Measurements from ENCODE around the gene SEMA4A. TPM values are rescaled to one million over a fixed set of nuclear protein-coding genes. Genes with fewer than 3 reads are reported as not detected.

SEMA4A gene
- total and polyA plus RNA-seq, 9 of the 15 experiments (the other 6 are each of a cell fraction or from before 2014, with no cell fraction given) = 0.04 to 1.7 (median 0.45) TPM

- TF ChIP-seq MAFF (IDR thresholded peaks at IDR 0.05; ENCODE audit: low read length) (no peak), TBL1XR1 (IDR thresholded peaks at IDR 0.05; ENCODE audit: low read length in 2 of 2) (0 out of 4 replicates have a peak, but pooled peaks of 1 of the 2 experiments have one; percentile 24), SAFB2 (IDR thresholded peaks at IDR 0.05; ENCODE audit: borderline replicate concordance, low read depth, low read length, severe bottlenecking) (no peak), PHF8 (IDR thresholded peaks at IDR 0.05; ENCODE audit: borderline replicate concordance, low read length) (peak; percentile 50; the same call in 1 of the 2 replicates), CTBP1 (IDR thresholded peaks at IDR 0.05; ENCODE audit: borderline replicate concordance) (peak; percentile 3; the same call in 1 of the 2 replicates), ESRRA (IDR thresholded peaks at IDR 0.05; ENCODE audit: borderline replicate concordance, low read depth) (0 out of 2 replicates have a peak, but pooled peaks have one; percentile 32), SP2 (IDR thresholded peaks at IDR 0.05; ENCODE audit: extremely low read depth, low read depth, low read length, poor library complexity, severe bottlenecking) (peak; percentile 38), SMAD4 (CRISPR knock-in tag; conservative IDR thresholded peaks at IDR 0.05) (0 out of 2 replicates have a peak, but pooled peaks have one; percentile 19), THRB (CRISPR knock-in tag; conservative IDR thresholded peaks at IDR 0.05) (0 out of 2 replicates have a peak, but pooled peaks have one; percentile 38), ZNF41 (CRISPR knock-in tag; conservative IDR thresholded peaks at IDR 0.05) (0 out of 2 replicates have a peak, but pooled peaks have one; percentile 19), CREB1 (IDR thresholded peaks at IDR 0.05) (no peak), CREB1 (CRISPR knock-in tag; IDR thresholded peaks at IDR 0.05) (no peak), ZNF175 (CRISPR knock-in tag; IDR thresholded peaks at IDR 0.05; ENCODE audit: low read depth) (no peak), POLR2A (conservative IDR thresholded peaks at IDR 0.05) (peak; percentile 53), MAZ (CRISPR knock-in tag; conservative IDR thresholded peaks at IDR 0.05 in 1 of 2, IDR thresholded peaks at IDR 0.05 in 1 of 2) (peak; percentile 17 to 47; a peak in 2 of 4 replicates), HINFP (tag; conservative IDR thresholded peaks at IDR 0.05; ENCODE audit: low read depth) (peak; percentile 93), POLR2G (IDR thresholded peaks at IDR 0.05; ENCODE audit: low read depth, low read length) (peak; percentile 55; the same call in 1 of the 2 replicates), RFX1 (IDR thresholded peaks at IDR 0.05) (no peak), ZNF695 (CRISPR knock-in tag; IDR thresholded peaks at IDR 0.05) (0 out of 2 replicates have a peak, but pooled peaks have one; percentile 26), TEAD1 (CRISPR knock-in tag; IDR thresholded peaks at IDR 0.05) (0 out of 4 replicates have a peak, but pooled peaks of 1 of the 2 experiments have one; percentile 3), MYC (IDR thresholded peaks at IDR 0.05; ENCODE audit: low read depth, low read length) (0 out of 2 replicates have a peak, but pooled peaks have one; percentile 28), MYC (CRISPR knock-in tag; IDR thresholded peaks at IDR 0.05; ENCODE audit: borderline replicate concordance, low read depth) (no peak), SMC3 (conservative IDR thresholded peaks at IDR 0.05; ENCODE audit: insufficient read depth, low read depth, low read length) (0 out of 2 replicates have a peak, but pooled peaks have one; percentile 18)
Observed at GRCh38 chr1:156160743-156161171, 7.4 kb downstream of the SEMA4A start (continued).
